Tibial artery (tissue), 4 donors: ENCODE measurements around the gene B3GALNT2.

Experiments used
- DNase-seq, 2 donors: peaks; one replicate each; pipeline ENCODE4 v3.0.0-alpha.2; 2019
- H3K27ac ChIP-seq, 2 donors: fragments of 200-600 bp; sonication (generic) in 1 of 2; 1 replicate in 1 of 2; 2 replicates in 1 of 2; pipeline ENCODE4 v1.5.1; 2018 to 2019; ENCODE audit warnings: mild to moderate bottlenecking in 1 of 2
- H3K27me3 ChIP-seq, 2 donors: fragments of 200-600 bp; sonication (generic) in 1 of 2; one replicate each; pipeline versions ENCODE4 v1.5.1 to v1.6.0; 2016 to 2019
- H3K36me3 ChIP-seq, 3 donors: fragments of 200-600 bp; sonication (generic) in 2 of 3; one replicate each; pipeline ENCODE4 v1.5.1; 2016 to 2019; ENCODE audit warnings: mild to moderate bottlenecking in 2 of 3
- H3K4me1 ChIP-seq, 4 donors: fragments of 200-600 bp; sonication (generic) in 2 of 4; 1 replicate in 3 of 4; 2 replicates in 1 of 4; pipeline ENCODE4 v1.5.1; 2016 to 2019
- H3K4me3 ChIP-seq, 2 donors: fragments of 200-600 bp; sonication (generic) in 1 of 2; 1 replicate in 1 of 2; 2 replicates in 1 of 2; pipeline ENCODE4 v1.5.1; 2018 to 2019; ENCODE audit warnings: mild to moderate bottlenecking in 2 of 2
- H3K9me3 ChIP-seq, 3 donors: fragments of 200-600 bp; sonication (generic) in 1 of 3; one replicate each; pipeline ENCODE4 v1.5.1; 2016 to 2019
- CTCF ChIP-seq, 2 experiments: fragments of 200-600 bp in 1 of 2; fragments of 450-650 bp in 1 of 2; IDR thresholded peaks; one replicate each; pipeline ENCODE4 v1.5.1; 2017 to 2019; ENCODE audit warnings: antibody characterized with exemption in 2 of 2, mild to moderate bottlenecking in 1 of 2, moderate library complexity in 1 of 2
- intact Hi-C: fragments of 100-400 bp; cut with DNase I; formaldehyde crosslinking; loops from one replicate; pipeline ENCODE4 v1.15.0; 2023; ENCODE audit warnings: low total_unique reads

B3GALNT2 gene

DNA sequence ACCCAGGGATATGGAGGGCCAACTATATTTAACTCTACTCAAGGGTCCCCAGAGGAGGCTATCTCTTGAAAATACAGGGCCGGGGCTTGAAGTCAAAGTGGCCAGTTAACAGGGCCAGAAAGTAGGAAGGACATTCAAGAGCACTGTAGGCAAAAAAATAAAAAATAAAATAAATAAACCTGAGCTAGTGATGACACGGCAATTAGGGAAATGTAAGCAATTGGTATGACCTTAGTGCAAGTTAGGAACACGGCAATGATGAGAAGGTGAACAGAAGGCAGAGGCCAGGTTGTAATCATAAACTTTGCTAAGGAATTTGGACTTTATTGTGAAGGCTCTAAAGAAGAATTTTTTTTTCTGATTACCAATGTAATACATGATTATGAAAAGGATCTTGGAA is 3.4 kb upstream of the B3GALNT2 start:
- Histone ChIP-seq H3K36me3 (no peaks in the 10 kb centered on the region), H3K4me1 (peaks cover 0 to 11% (median 4%) of the 10 kb centered on the region in 4 donors), H3K9me3 (no peaks in the 10 kb centered on the region), H3K4me3 (no peak overlapping the region), H3K27ac (no peak overlapping the region), H3K27me3 (no peaks in the 10 kb centered on the region)
- no peak for TF ChIP-seq CTCF (IDR thresholded peaks at IDR 0.05)
- intact Hi-C loops, result no loop called here
- no peak for DNase-seq

DNA sequence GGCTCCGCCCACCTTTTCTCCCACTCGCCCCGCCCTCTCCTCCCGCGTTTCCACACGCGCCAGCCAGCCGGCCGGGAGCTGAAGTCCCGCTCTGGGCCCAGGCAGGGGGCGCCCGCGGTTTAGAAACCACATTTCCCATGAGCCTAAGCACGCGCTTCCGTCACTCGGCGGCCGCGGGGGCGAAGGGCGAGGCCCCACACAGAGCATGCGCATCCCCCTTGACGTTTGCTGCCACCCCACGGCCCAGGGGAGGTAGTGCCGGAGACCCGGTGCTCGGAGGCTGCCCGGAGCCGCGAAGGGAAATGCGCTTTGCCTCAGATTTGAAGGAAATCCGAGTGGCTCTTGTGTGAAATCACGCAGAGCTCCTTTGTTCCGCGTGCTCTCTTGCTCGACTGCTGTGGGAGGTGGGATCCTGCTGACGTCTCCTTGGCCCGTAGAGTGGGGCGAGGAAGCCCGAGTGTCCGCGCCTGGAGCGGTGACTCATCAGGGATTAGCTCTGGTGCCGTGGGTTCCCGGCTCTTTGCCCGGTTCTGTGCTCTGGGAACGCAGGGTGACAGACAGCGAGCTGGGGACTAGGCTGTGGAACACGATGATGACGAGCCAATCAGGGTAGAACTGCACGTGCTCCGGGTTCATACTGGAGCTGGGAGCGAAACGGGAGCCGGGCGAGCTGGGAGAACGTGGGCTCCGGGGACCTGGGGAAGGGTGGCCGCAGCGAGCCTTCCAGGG is 406 bp upstream of the B3GALNT2 start:
- Histone ChIP-seq H3K4me3 (peak overlapping the region; percentile 93 to 96), H3K27ac (peak overlapping the region; percentile 98 to 100), H3K4me1 (peaks cover 0 to 34% (median 21%) of the 10 kb centered on the region in 4 donors), H3K9me3 (no peaks in the 10 kb centered on the region), H3K27me3 (no peaks in the 10 kb centered on the region), H3K36me3 (no peaks in the 10 kb centered on the region)
- peak; percentile 99 to 100 for DNase-seq
- TF ChIP-seq CTCF (IDR thresholded peaks at IDR 0.05), result peak; percentile 89 to 93
- intact Hi-C loops, result no loop called here

- TF ChIP-seq CTCF (IDR thresholded peaks at IDR 0.05), result no peak
- Histone ChIP-seq H3K27ac (peak overlapping the region; percentile 98 to 100), H3K36me3 (no peaks in the 10 kb centered on the region), H3K4me1 (peaks cover 0 to 43% (median 24%) of the 10 kb centered on the region in 4 donors), H3K27me3 (no peaks in the 10 kb centered on the region), H3K9me3 (no peaks in the 10 kb centered on the region), H3K4me3 (peak overlapping the region; percentile 93 to 96)
- intact Hi-C loops, result no loop called here
- peak; percentile 58 to 70 for DNase-seq
These were observed 690 bp downstream of the B3GALNT2 start for GRCh38 chr1:235503403-235504121.

DNA sequence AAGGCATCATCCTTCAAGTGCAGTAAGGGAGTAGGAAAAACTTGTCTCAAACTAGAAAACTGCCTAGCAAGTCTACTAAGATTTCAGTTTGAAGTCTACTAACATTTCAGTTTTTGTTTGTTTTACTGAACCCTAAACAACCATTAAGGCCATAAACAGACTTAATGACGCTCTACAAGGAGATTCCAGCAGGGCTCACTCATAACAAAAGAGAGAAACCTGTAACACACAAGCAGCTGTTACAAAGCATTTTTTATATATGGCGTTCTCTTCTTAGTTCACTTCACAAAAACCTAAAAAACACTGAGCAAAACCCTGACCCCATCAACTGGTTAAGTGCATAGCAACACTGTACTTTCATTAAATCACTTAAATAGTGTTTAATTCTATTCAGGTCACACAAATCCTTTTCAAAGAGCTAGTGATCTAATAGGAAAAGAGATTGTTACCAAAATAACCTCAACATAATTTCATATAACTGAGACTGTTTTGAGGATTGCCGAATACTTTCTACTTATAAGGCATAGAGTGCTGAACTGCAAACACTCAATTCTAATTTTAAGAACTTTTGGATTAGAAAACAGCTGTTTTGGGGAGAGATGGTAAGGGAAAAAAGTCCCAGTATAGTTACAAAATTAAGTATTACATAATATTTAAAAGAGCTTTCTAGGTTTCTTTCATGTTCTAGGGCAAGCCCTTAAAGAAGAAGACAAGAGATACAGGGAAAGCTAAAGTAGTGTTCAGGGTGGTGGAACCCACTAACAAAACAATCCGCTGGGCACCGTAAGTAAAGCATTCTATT is 1.4 kb downstream of the B3GALNT2 start:
- H3K4me3 ChIP-seq, result peak overlapping the region; percentile 93 to 96
- H3K27me3 ChIP-seq, result no peaks in the 10 kb centered on the region
- peak overlapping the region; percentile 98 to 100 for H3K27ac ChIP-seq
- intact Hi-C loops, result no loop called here
- TF ChIP-seq CTCF (IDR thresholded peaks at IDR 0.05), result no peak
- no peaks in the 10 kb centered on the region for H3K36me3 ChIP-seq
- peaks cover 0 to 45% (median 24%) of the 10 kb centered on the region in 4 donors for H3K4me1 ChIP-seq
- DNase-seq, result no peak
- no peaks in the 10 kb centered on the region for H3K9me3 ChIP-seq

- Histone ChIP-seq H3K9me3 (no peaks in the 10 kb centered on the region), H3K4me3 (no peak overlapping the region), H3K27ac (peak overlapping the region; percentile 98 to 100), H3K27me3 (no peaks in the 10 kb centered on the region), H3K4me1 (peaks cover 0 to 51% (median 24%) of the 10 kb centered on the region in 4 donors), H3K36me3 (no peaks in the 10 kb centered on the region)
- DNase-seq, result no peak
- TF ChIP-seq CTCF (IDR thresholded peaks at IDR 0.05), result no peak
- intact Hi-C loops, result no loop called here
These were observed 3.2 kb downstream of the B3GALNT2 start for GRCh38 chr1:235500971-235501540.
